Endothelial cell of umbilical vein (primary cell): ENCODE results near the gene RARRES1. TPM values are rescaled to one million over a fixed set of nuclear protein-coding genes. Genes with fewer than 3 reads are reported as not detected.

ENCODE experiments used
- BruUV-seq: library from RNA; stranded (reverse); fragments of 400-500 nt; replicated peaks from 2 replicates; lab custom pipeline; 2021; lab: Mats Ljungman, UMichigan
- CTCF ChIA-PET: fragments of 300-600, 350-600 bp; sonication (Branson Sonifier 250); formaldehyde crosslinking; loops from one replicate; lab custom pipeline; 2021; ENCODE audit warnings: antibody characterized with exemption, inconsistent platforms; lab: Charles Lee
- POLR2A ChIA-PET: fragments of 300-600, 350-600 bp; sonication (Branson Sonifier 250); formaldehyde crosslinking; loops from one replicate; lab custom pipeline; 2021; ENCODE audit warnings: antibody characterized with exemption, inconsistent platforms; lab: Charles Lee
- DNase-seq: peaks from one replicate; pipeline ENCODE4 v3.0.0-alpha.2; 2011; ENCODE audit warnings: low read depth, low spot score
- FAIRE-seq: peaks from 2 replicates; lab custom pipeline; 2011; peaks lifted over from hg19 to GRCh38; lab: Jason Lieb, UNC
- H2AFZ ChIP-seq: 2 replicates; pipeline ENCODE4 v1.6.0; 2012; ENCODE audit warnings: low read depth, low read length, control low read depth, inconsistent platforms
- H3K27ac ChIP-seq: 2 replicates; pipeline ENCODE4 v1.5.1; 2011; ENCODE audit warnings: low read depth, mild to moderate bottlenecking, control low read depth, low read length, moderate library complexity; ENCODE audit not compliant: insufficient read depth
- H3K27me3 ChIP-seq, 2 experiments: 2 replicates each; pipeline versions ENCODE4 v1.6.0 to v1.6.1; 2011; ENCODE audit warnings: low read length in 2 of 2, mixed read lengths in 1 of 2; ENCODE audit not compliant: control insufficient read depth in 2 of 2, insufficient read depth in 2 of 2
- H3K36me3 ChIP-seq, 2 experiments: 2 replicates in 1 of 2; 3 replicates in 1 of 2; pipeline ENCODE4 v1.5.1; 2011; ENCODE audit warnings: low read length in 2 of 2, mild to moderate bottlenecking in 1 of 2, moderate library complexity in 1 of 2; ENCODE audit not compliant: control insufficient read depth in 2 of 2, insufficient read depth in 2 of 2; ENCODE audit errors: extremely low read depth in 1 of 2
- H3K4me1 ChIP-seq: 3 replicates; pipeline ENCODE4 v1.5.1; 2011; ENCODE audit warnings: mild to moderate bottlenecking, low read length; ENCODE audit not compliant: control insufficient read depth, insufficient read depth; ENCODE audit errors: extremely low read depth
- H3K4me2 ChIP-seq: 2 replicates; pipeline ENCODE4 v1.6.1; 2011; ENCODE audit warnings: low read length, control low read depth, mixed read lengths; ENCODE audit not compliant: insufficient read depth
- H3K4me3 ChIP-seq, 3 experiments: fragments of 200-600 bp in 1 of 3; sonication (generic), shearing (Covaris generic) in 1 of 3; replicated peaks in 1 of 3; 2 replicates each; pipeline ENCODE4 v1.5.1; 2011 to 2016; ENCODE audit warnings: control low read depth in 3 of 3, low read length in 3 of 3, mild to moderate bottlenecking in 2 of 3, inconsistent platforms in 1 of 3, low read depth in 1 of 3, moderate library complexity in 1 of 3; ENCODE audit not compliant: insufficient read depth in 1 of 3
- H3K79me2 ChIP-seq: 2 replicates; pipeline ENCODE4 v1.6.0; 2012; ENCODE audit warnings: low read length, inconsistent platforms; ENCODE audit not compliant: control insufficient read depth, insufficient read depth
- H3K9ac ChIP-seq: replicated peaks from 2 replicates; pipeline ENCODE3; 2011; ENCODE audit warnings: low read length, control low read depth; ENCODE audit not compliant: insufficient read depth; ENCODE audit errors: extremely low read depth
- H3K9me1 ChIP-seq: replicated peaks from 3 replicates; pipeline ENCODE4 v1.6.0; 2011; ENCODE audit warnings: mild to moderate bottlenecking, low read length; ENCODE audit not compliant: control insufficient read depth, insufficient read depth; ENCODE audit errors: extremely low read depth
- H3K9me3 ChIP-seq: replicated peaks from 2 replicates; pipeline ENCODE4 v1.5.1; 2012; ENCODE audit warnings: low read length, inconsistent platforms; ENCODE audit not compliant: control insufficient read depth, insufficient read depth
- H4K20me1 ChIP-seq: replicated peaks from 2 replicates; pipeline ENCODE3; 2011; ENCODE audit warnings: mild to moderate bottlenecking, low read length; ENCODE audit not compliant: control insufficient read depth, insufficient read depth; ENCODE audit errors: extremely low read depth
- EZH2 ChIP-seq: IDR thresholded peaks from 2 replicates; pipeline ENCODE4 v1.6.1; 2012; ENCODE audit warnings: borderline replicate concordance, low read depth, mild to moderate bottlenecking, moderate library complexity, low read length, inconsistent platforms; ENCODE audit not compliant: severe bottlenecking
- FOS ChIP-seq: IDR thresholded peaks from 2 replicates; pipeline ENCODE4 v1.6.1; 2011; ENCODE audit warnings: mild to moderate bottlenecking, low read length, moderate library complexity, borderline replicate concordance; ENCODE audit not compliant: insufficient read depth
- GATA2 ChIP-seq: IDR thresholded peaks from 2 replicates; pipeline ENCODE4 v1.7.0; 2011; ENCODE audit warnings: low read depth, mild to moderate bottlenecking, moderate library complexity, mixed read lengths, low read length; ENCODE audit not compliant: insufficient read length, insufficient read depth
- JUN ChIP-seq: IDR thresholded peaks from 2 replicates; pipeline ENCODE4 v1.6.1; 2011; ENCODE audit warnings: borderline replicate concordance, low read depth; ENCODE audit not compliant: insufficient read length, insufficient read depth
- MYC ChIP-seq: IDR thresholded peaks from one replicate; pipeline ENCODE4 v1.6.1; 2011; ENCODE audit warnings: mild to moderate bottlenecking, low read depth, low read length
- POLR2A ChIP-seq: IDR thresholded peaks from 2 replicates; pipeline ENCODE4 v1.6.1; 2012; ENCODE audit warnings: low read depth, mild to moderate bottlenecking, control low read depth, low read length
- POLR2AphosphoS5 ChIP-seq: IDR thresholded peaks from 2 replicates; pipeline ENCODE4 v1.6.1; 2012; ENCODE audit warnings: low read depth, mild to moderate bottlenecking, control low read depth, low read length, moderate library complexity; ENCODE audit not compliant: insufficient read depth
- dilution Hi-C: fragments of 300-500 bp; cut with MboI; formaldehyde crosslinking; loops from one replicate; pipeline ENCODE4 v1.15.0; 2019; ENCODE audit warnings: low sequenced_read_pairs; ENCODE audit not compliant: extremely low pct_ligation_motif_present
- intact Hi-C: fragments of 100-400 bp; cut with micrococcal nuclease; formaldehyde crosslinking; loops from one replicate; pipeline ENCODE4 v1.10.0; 2022
- polyA plus RNA-seq, 4 experiments: library from polyadenylated mRNA; depleted of rRNA in 3 of 4; stranded (reverse) in 3 of 4; unstranded in 1 of 4; fragments of >200 nt; gene quantifications; 2 replicates each; pipeline versions ENCODE4 v1.2.1 to v1.2.3, GENCODE V29; 2011 to 2012; ENCODE audit warnings: missing spikeins in 1 of 4
- total RNA-seq: library from RNA; stranded (reverse); gene quantifications from 2 replicates; pipeline ENCODE4 v1.2.3, GENCODE V29; 2021
- TF ChIP-seq, protein P1 (sequence below): IDR thresholded peaks from 2 replicates; pipeline ENCODE4 v1.6.1; 2011; ENCODE audit not compliant: insufficient read depth, insufficient read length
- TF ChIP-seq, protein P2 (sequence below), 2 donors: IDR thresholded peaks; 1 replicate in 1 of 2; 2 replicates in 1 of 2; pipeline ENCODE4 v1.5.1; 2011; ENCODE audit warnings: low read length in 2 of 2, mild to moderate bottlenecking in 2 of 2, moderate library complexity in 2 of 2, control low read depth in 1 of 2, inconsistent platforms in 1 of 2, low read depth in 1 of 2; ENCODE audit not compliant: insufficient read depth in 1 of 2; ENCODE audit errors: extremely low read depth in 1 of 2

RARRES1 gene
- total and polyA plus RNA-seq, 2 donors (not counting 3 experiments of a cell fraction or from before 2014, with no cell fraction given) = 0.98 to 1.5 TPM

DNA sequence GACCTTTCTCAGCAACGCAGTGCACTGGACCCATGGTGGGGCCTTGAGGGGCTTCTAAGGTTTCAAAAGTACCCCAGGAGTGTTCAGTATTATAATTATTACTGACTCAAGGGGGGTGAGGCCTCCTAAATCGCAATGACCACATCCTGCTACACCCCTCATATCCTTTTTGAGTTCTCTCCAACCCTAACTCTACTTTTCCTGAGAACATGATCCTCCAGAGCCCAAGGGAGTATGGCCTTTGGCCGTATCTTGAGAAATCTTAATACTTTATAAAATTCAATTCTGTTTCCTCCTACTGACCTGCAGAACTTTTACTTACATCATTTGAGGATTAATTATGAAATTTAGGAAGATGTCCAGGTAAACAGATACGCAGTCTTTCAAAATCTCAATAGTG is 30.4 kb upstream of the RARRES1 start:
- Histone ChIP-seq H3K27me3 (no peaks in the 10 kb centered on the region), H3K4me1 (peaks cover 2% of the 10 kb centered on the region), H3K9me1 (no peaks in the 10 kb centered on the region), H3K36me3 (no peaks in the 10 kb centered on the region), H4K20me1 (no peaks in the 10 kb centered on the region), H3K27ac (no peak overlapping the region), H2AFZ (no peak overlapping the region), H3K4me2 (no peak overlapping the region), H3K4me3 (no peak overlapping the region), H3K79me2 (no peaks in the 10 kb centered on the region), H3K9ac (no peak overlapping the region), H3K9me3 (no peaks in the 10 kb centered on the region)
- FAIRE-seq (no peak), DNase-seq (no peak)
- intact Hi-C loops (no loop called here), dilution Hi-C loops (no loop called here)
- POLR2A ChIA-PET = no interaction called here
- CTCF ChIA-PET = interaction anchor here (1.0 kb wide), 1 partner anchor 35 kb away, joined by 4 read pairs; no protein-coding TSS in a partner anchor
- TF ChIP-seq POLR2A (no peak), FOS (no peak), MYC (no peak), GATA2 (no peak), POLR2AphosphoS5 (no peak), JUN (no peak), EZH2 (no peak)
- TF ChIP-seq, protein P1, sequence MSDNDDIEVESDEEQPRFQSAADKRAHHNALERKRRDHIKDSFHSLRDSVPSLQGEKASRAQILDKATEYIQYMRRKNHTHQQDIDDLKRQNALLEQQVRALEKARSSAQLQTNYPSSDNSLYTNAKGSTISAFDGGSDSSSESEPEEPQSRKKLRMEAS = no peak
- TF ChIP-seq, protein P2, sequence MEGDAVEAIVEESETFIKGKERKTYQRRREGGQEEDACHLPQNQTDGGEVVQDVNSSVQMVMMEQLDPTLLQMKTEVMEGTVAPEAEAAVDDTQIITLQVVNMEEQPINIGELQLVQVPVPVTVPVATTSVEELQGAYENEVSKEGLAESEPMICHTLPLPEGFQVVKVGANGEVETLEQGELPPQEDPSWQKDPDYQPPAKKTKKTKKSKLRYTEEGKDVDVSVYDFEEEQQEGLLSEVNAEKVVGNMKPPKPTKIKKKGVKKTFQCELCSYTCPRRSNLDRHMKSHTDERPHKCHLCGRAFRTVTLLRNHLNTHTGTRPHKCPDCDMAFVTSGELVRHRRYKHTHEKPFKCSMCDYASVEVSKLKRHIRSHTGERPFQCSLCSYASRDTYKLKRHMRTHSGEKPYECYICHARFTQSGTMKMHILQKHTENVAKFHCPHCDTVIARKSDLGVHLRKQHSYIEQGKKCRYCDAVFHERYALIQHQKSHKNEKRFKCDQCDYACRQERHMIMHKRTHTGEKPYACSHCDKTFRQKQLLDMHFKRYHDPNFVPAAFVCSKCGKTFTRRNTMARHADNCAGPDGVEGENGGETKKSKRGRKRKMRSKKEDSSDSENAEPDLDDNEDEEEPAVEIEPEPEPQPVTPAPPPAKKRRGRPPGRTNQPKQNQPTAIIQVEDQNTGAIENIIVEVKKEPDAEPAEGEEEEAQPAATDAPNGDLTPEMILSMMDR (IDR thresholded peaks at IDR 0.05; ENCODE audit: extremely low read depth in 1 of 2, insufficient read depth in 1 of 2, low read depth in 1 of 2, low read length in 2 of 2) = no peak
- BruUV-seq = no TSS peak
